ENCODE data around the gene ZMAT3.

The ZMAT3 gene

DNA sequence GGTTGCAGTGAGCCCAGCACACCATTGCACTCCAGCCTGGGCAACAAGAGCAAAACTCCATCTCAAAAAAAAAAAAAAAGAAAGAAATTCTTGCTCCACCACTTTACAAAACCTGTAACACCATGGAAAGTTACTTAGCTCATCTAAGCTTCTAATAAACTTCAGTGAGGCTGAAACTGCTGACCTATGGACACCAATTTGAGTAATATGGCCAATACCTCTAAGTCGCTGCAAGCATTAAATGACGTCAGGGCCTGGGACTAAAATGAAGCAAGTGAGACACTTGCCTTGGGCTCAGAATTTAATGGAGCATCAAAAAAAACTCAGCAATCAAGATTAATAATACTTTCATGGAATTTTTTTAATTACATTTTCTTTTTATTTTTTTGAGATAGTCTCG lies 42.5 kb downstream of the ZMAT3 start:
- DNase-seq = no peak

DNA sequence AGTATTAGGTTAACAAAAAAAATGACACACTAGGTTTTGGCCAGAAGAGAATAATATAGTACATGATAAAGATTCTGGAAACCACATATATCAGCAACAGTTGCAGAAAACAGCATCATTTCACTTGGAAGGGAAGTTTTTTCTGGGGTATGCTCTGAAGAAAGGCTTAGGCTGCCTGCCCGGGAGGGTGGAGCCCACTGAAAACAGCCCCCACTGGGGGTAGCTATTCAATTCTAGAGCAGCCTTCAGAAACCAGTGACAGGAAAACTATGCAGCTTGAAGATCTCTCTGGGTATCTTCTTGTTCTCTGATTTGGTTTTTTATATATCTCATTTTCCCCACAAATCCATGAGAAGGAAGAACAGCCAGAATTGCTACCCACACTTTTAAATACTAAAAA lies 43.2 kb downstream of the ZMAT3 start:
- in situ Hi-C loops (cut with MboI; ENCODE audit: low pct_unique_long_range_greater_than_20kb, low sequenced_read_pairs) = no loop called here
- DNase-seq = no peak

More for the DNA sequence above, 42.5 kb downstream of the ZMAT3 start:
- in situ Hi-C loops (cut with MboI; ENCODE audit: low pct_unique_long_range_greater_than_20kb, low sequenced_read_pairs) = no loop called here

- no peak for DNase-seq
- in situ Hi-C loops (cut with MboI; ENCODE audit: low pct_unique_long_range_greater_than_20kb, low sequenced_read_pairs) = no loop called here
Measured at GRCh38 chr3:179027326-179027900, 44.2 kb downstream of the ZMAT3 start.

DNA sequence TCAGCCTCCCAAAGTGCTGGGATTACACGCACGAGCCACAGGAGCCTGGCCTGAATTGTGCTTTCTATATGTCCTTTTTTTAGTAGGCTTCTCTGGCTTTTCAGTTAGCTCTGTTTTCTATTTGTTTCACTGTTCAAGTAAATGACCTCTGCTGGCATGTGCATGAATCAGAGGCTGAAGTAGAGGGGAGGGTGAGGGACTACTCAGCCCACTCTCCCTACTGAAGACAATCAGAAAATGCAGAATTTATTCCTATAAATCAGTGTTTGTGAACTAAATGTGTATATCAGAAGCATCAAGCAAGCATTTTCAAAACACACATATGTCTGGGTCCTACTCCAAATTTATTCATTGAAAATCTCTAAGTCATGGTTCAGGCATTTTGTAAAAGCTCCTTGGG lies 45.0 kb downstream of the ZMAT3 start:
- DNase-seq = no peak
- in situ Hi-C loops (cut with MboI; ENCODE audit: low pct_unique_long_range_greater_than_20kb, low sequenced_read_pairs) = no loop called here

GRCh38 chr3:179021119-179021903 lies 50.3 kb downstream of the ZMAT3 start:
- in situ Hi-C loops (cut with MboI; ENCODE audit: low pct_unique_long_range_greater_than_20kb, low sequenced_read_pairs) = loop anchor here (25.0 kb wide), 1 partner anchor 291 kb away; the partner anchor contains the start of gene ZNF639
- no peak for DNase-seq

GRCh38 chr3:179020112-179020511 lies 51.5 kb downstream of the ZMAT3 start:
- DNase-seq = no peak
- in situ Hi-C loops (cut with MboI; ENCODE audit: low pct_unique_long_range_greater_than_20kb, low sequenced_read_pairs) = loop anchor here (25.0 kb wide), 1 partner anchor 292 kb away; the partner anchor contains the start of gene ZNF639

GRCh38 chr3:179018808-179019207 lies 52.8 kb downstream of the ZMAT3 start:
- in situ Hi-C loops (cut with MboI; ENCODE audit: low pct_unique_long_range_greater_than_20kb, low sequenced_read_pairs) = loop anchor here (25.0 kb wide), 1 partner anchor 293 kb away; the partner anchor contains the start of gene ZNF639
- no peak for DNase-seq

DNA sequence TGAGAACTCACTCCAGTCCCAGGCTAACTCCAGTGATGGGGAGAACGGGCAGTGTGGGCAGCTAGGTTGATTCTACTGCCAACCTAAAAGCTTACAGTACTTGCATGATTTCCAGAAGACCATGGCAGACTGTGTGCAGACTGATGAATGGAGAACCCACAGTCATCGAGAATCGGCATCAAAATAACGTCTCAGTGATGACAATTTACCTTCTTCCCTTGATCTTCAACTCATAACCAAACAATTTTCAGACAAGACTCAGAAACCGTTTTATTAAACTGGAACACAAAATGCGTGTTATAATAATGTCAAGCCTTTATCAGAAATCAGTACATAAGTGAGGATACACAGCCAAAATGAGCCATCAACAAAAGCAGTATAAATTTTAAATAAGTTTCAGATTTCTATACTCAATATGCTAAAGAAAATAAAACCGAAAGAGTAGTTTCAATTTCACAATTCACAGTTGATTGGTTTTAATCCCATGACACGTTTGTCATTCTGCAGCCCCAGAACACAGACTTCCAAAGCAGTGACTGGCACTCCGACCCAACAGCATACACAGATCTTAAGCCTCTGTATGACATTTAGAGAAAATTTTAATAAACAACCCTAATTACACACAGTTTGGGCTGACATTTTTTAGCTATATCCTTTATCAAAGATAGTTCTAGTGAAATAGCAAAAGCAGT lies 54.5 kb downstream of the ZMAT3 start:
- DNase-seq = no peak
- in situ Hi-C loops (cut with MboI; ENCODE audit: low pct_unique_long_range_greater_than_20kb, low sequenced_read_pairs) = loop anchor here (25.0 kb wide), 1 partner anchor 295 kb away; the partner anchor contains the start of gene ZNF639

GRCh38 chr3:179015551-179016020 lies 56.0 kb downstream of the ZMAT3 start:
- in situ Hi-C loops (cut with MboI; ENCODE audit: low pct_unique_long_range_greater_than_20kb, low sequenced_read_pairs) = loop anchor here (25.0 kb wide), 1 partner anchor 297 kb away; the partner anchor contains the start of gene ZNF639

DNA sequence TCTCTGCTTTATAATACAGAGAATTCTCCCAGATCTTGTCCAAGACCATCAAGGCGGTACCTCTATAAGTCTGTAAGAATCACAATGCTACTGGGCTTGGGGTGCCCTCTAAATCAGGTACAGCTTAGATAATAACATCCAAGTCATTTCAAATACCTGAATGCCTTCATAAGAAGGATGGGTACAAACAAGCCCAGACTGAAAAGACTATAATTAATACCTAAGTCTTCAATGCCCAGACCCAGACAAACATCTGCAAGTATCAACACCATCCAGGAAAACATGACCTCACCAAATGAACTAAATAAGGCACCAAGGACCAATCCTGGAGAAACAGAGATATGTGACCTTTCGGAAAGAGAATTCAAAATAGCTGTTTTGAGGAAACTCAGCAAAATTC lies 65.9 kb downstream of the ZMAT3 start:
- DNase-seq = no peak
- in situ Hi-C loops (cut with MboI; ENCODE audit: low pct_unique_long_range_greater_than_20kb, low sequenced_read_pairs) = loop anchor here (25.0 kb wide), 1 partner anchor 307 kb away; the partner anchor contains the start of gene ZNF639

More at GRCh38 chr3:179015551-179016020, 56.0 kb downstream of the ZMAT3 start:
- peak; percentile 89 for DNase-seq

DNA sequence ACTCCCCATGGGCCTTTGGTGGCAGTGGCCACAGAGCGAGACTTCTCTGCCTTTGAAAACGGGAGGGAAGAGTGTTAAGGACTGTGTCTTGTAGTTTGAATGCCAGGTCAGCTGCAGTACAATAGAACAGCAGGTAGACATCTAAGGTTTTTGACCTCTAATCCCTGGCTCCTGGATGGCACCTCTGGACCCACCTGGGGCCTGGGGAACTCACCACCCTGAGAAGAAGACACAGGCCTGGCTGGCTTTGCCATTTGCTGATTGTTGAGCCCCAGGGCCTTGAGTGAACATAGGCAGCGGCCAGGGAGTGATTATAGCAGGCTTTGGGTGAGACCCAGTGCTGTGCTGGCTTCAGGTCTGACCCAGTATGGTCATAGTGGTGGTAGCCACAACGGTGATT lies 66.4 kb downstream of the ZMAT3 start:
- DNase-seq = no peak
- in situ Hi-C loops (cut with MboI; ENCODE audit: low pct_unique_long_range_greater_than_20kb, low sequenced_read_pairs) = loop anchor here (25.0 kb wide), 1 partner anchor 307 kb away; the partner anchor contains the start of gene ZNF639

- in situ Hi-C loops (cut with MboI; ENCODE audit: low pct_unique_long_range_greater_than_20kb, low sequenced_read_pairs) = loop anchor here (25.0 kb wide), 1 partner anchor 312 kb away; the partner anchor contains the start of gene ZNF639
Measured at GRCh38 chr3:179000659-179001058, 71.0 kb downstream of the ZMAT3 start.

GRCh38 chr3:179000144-179000543 lies 71.5 kb downstream of the ZMAT3 start:
- in situ Hi-C loops (cut with MboI; ENCODE audit: low pct_unique_long_range_greater_than_20kb, low sequenced_read_pairs) = loop anchor here (25.0 kb wide), 1 partner anchor 312 kb away; the partner anchor contains the start of gene ZNF639
- no peak for DNase-seq

More at GRCh38 chr3:179000659-179001058, 71.0 kb downstream of the ZMAT3 start:
- no peak for DNase-seq

DNA sequence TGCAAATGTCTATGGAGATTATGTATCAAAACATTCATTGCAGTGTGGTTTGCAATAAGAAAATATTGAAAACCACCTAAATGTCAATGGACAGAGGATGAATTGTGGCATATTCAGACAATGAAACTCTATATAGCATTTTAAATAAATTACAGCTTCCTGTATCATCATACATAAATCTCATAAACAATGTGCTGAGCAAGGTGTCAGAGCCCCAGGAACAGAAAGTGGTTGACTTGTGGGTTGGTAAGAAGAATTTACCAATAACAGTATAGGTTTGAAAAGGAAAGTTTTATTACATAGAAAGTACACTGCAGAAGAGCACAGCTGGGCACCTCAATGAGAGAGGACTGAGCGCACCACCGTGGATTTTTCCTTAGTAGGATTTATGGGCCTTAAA lies 75.2 kb downstream of the ZMAT3 start:
- DNase-seq = no peak
- in situ Hi-C loops (cut with MboI; ENCODE audit: low pct_unique_long_range_greater_than_20kb, low sequenced_read_pairs) = no loop called here

DNA sequence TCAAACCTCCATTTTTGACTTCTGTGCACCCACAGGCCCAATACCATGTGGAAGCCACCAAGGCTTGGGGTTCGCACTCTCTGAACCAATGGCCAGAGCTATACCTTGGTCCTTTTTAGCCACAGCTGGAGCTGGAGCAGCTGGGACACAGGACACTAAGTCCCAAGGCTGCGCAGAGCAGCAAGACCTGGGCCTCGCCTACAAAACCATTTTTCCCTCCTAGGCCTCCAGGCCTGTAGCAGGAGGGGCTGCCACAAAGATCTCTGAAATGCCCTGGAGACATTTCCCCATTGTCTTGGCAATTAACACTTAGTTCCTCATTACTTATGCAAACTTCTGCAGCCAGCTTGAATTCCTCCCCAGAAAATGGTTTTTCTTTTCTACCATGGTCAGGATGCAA lies 81.3 kb downstream of the ZMAT3 start:
- in situ Hi-C loops (cut with MboI; ENCODE audit: low pct_unique_long_range_greater_than_20kb, low sequenced_read_pairs) = no loop called here

GRCh38 chr3:178989821-178990220 lies 81.8 kb downstream of the ZMAT3 start:
- no peak for DNase-seq
- in situ Hi-C loops (cut with MboI; ENCODE audit: low pct_unique_long_range_greater_than_20kb, low sequenced_read_pairs) = no loop called here

More for the DNA sequence above, 81.3 kb downstream of the ZMAT3 start:
- no peak for DNase-seq

DNA sequence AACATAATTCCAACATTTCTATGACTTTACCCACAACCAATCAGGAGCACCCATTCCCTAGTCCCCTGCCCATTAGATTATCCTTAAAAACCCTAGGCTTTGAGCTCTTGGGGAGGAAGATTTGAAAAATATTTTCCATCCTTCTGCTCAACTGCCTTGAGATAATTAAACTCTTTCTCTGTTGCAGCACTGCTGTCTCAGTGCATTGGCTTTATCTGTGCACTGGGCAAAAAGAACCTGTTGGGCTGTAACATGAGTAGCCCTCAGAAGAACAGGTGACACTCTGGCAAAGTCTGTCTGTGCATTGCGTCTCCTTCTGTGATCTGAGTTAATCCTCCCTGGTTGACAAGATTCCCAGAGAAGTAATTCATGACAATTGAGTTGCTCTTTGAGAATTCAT lies 83.9 kb downstream of the ZMAT3 start:
- in situ Hi-C loops (cut with MboI; ENCODE audit: low pct_unique_long_range_greater_than_20kb, low sequenced_read_pairs) = no loop called here
- no peak for DNase-seq

DNA sequence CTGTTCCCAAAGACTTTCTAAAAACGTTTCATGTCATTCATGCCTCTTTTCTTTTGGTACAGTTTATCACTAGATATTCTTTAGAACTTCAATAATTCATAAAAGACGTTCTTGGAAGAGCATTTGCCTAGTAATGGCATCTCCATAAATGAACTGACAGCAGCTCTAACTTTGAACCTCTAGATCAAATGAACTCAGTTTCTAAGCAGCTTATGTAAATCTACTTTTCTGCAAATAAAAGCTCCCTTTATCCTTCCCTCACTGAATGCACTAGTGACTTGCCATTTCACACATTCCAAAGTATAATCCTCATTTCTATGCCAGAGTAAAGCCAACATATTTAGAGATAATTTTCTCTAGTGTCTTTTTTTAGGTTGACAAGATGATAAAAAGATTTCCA lies 85.2 kb downstream of the ZMAT3 start:
- in situ Hi-C loops (cut with MboI; ENCODE audit: low pct_unique_long_range_greater_than_20kb, low sequenced_read_pairs) = no loop called here
- no peak for DNase-seq

GRCh38 chr3:178982137-178982536 lies 89.5 kb downstream of the ZMAT3 start:
- DNase-seq = no peak
- in situ Hi-C loops (cut with MboI; ENCODE audit: low pct_unique_long_range_greater_than_20kb, low sequenced_read_pairs) = no loop called here

All from KBM-7 (cell line).